Right ventricle myocardium inferior (tissue), 1 donor: ENCODE measurements around the gene TAF10. TPM values are rescaled to one million over a fixed set of nuclear protein-coding genes. Genes with fewer than 3 reads are reported as not detected.

Experiments used
- ATAC-seq: fragments of 200-7000 bp; cut with Tn5 transposase; one replicate; pipeline ENCODE4 v1.9.1; 2020; ENCODE audit warnings: mild to moderate bottlenecking, moderate library complexity
- DNase-seq: peaks from one replicate; pipeline ENCODE4 v3.0.0; 2021; ENCODE audit errors: missing footprints
- intact Hi-C: fragments of 100-400 bp; cut with DNase I; formaldehyde crosslinking; loops from one replicate; pipeline ENCODE4 v1.11.0; 2022
- total RNA-seq: library from RNA; stranded (reverse); fragmentation: NEBNext Ultra II Directional; extraction: Animal tissue kit (Norgen Biotek cat#: 25700); gene quantifications from one replicate; pipeline ENCODE4 v1.2.1, GENCODE V29; 2021
- donor health status: DM: no; HTN: yes; CAD: no; lungs with severe emphysema.

The TAF10 gene
- total RNA-seq, 1 donor from 2014 or later, result 90.9 TPM

GRCh38 chr11:6614446-6614845, 2.4 kb upstream of the TAF10 start:
- ATAC-seq, result no peak
- DNase-seq, result no peak
- intact Hi-C loops, result no loop called here

- no peak for ATAC-seq
- no peak for DNase-seq
- intact Hi-C loops, result loop anchor here (2.0 kb wide), 1 partner anchor 69 kb away; the partner anchor contains the start of gene MRPL17
Measured at GRCh38 chr11:6613496-6613895, 1.5 kb upstream of the TAF10 start.

GRCh38 chr11:6611963-6612212, 128 bp downstream of the TAF10 start:
- no peak for ATAC-seq
- intact Hi-C loops, result loop anchor here (2.0 kb wide), 1 partner anchor 71 kb away; the partner anchor contains the start of gene MRPL17
- no peak for DNase-seq

GRCh38 chr11:6611092-6611962, 689 bp downstream of the TAF10 start:
- ATAC-seq (peak; percentile 0), DNase-seq (peak; percentile 81)
- intact Hi-C loops, result no loop called here

- no peak for ATAC-seq
- peak; percentile 51 for DNase-seq
- intact Hi-C loops, result no loop called here
Measured at GRCh38 chr11:6610591-6610990, 1.4 kb downstream of the TAF10 start.

- intact Hi-C loops, result loop anchor here (10.0 kb wide), 1 partner anchor 225 kb away; no protein-coding TSS in a partner anchor
- no peak for ATAC-seq
- peak; percentile 45 for DNase-seq
Measured at GRCh38 chr11:6609502-6610015, 2.5 kb downstream of the TAF10 start.

GRCh38 chr11:6608726-6609501, 3.1 kb downstream of the TAF10 start:
- DNase-seq, result no peak
- intact Hi-C loops, result loop anchor here (10.0 kb wide), 1 partner anchor 224 kb away; no protein-coding TSS in a partner anchor
- no peak for ATAC-seq

GRCh38 chr11:6608011-6608410, 4.0 kb downstream of the TAF10 start:
- no peak for DNase-seq
- ATAC-seq, result no peak
- intact Hi-C loops, result loop anchor here (10.0 kb wide), 1 partner anchor 223 kb away; no protein-coding TSS in a partner anchor

GRCh38 chr11:6607190-6607795, 4.7 kb downstream of the TAF10 start:
- ATAC-seq (no peak), DNase-seq (no peak)
- intact Hi-C loops, result loop anchor here (10.0 kb wide), 1 partner anchor 222 kb away; no protein-coding TSS in a partner anchor

- ATAC-seq (peak; percentile 83), DNase-seq (peak; percentile 94)
- intact Hi-C loops, result loop anchor here (10.0 kb wide), 1 partner anchor 222 kb away; no protein-coding TSS in a partner anchor
Measured at GRCh38 chr11:6606471-6607189, 5.4 kb downstream of the TAF10 start.

- intact Hi-C loops, result loop anchor here (2.0 to 10.0 kb wide), 5 partner anchors 37 to 220 kb away; partner anchors contain the start of genes ARFIP2, MRPL17 and TIMM10B
- ATAC-seq (no peak), DNase-seq (no peak)
Measured at GRCh38 chr11:6604790-6605189, 7.2 kb downstream of the TAF10 start.

- DNase-seq, result peak; percentile 80
- intact Hi-C loops, result loop anchor here (2.0 to 10.0 kb wide), 5 partner anchors 37 to 219 kb away; partner anchors contain the start of genes ARFIP2, MRPL17 and TIMM10B
- peak; percentile 62 for ATAC-seq
Measured at GRCh38 chr11:6604081-6604626, 7.9 kb downstream of the TAF10 start.

- peak; percentile 96 for DNase-seq
- peak; percentile 90 for ATAC-seq
- intact Hi-C loops, result loop anchor here (2.0 to 10.0 kb wide), 5 partner anchors 36 to 219 kb away; partner anchors contain the start of genes ARFIP2, MRPL17 and TIMM10B
Measured at GRCh38 chr11:6603287-6604080, 8.5 kb downstream of the TAF10 start, which contains the start of the genes ILK and RRP8. Gene ILK (plus strand): TSS chr11:6603774. CDS start chr11:6604272, 498 bp downstream. Gene RRP8 (minus strand): TSS chr11:6603616. CDS start chr11:6603502, 114 bp downstream.

- DNase-seq, result no peak
- intact Hi-C loops, result loop anchor here (5.0 to 10.0 kb wide), 4 partner anchors 35 to 218 kb away; partner anchors contain the start of genes ARFIP2 and TIMM10B
- ATAC-seq, result no peak
Measured at GRCh38 chr11:6602096-6602940, 9.7 kb downstream of the TAF10 start.

- intact Hi-C loops, result loop anchor here (5.0 to 10.0 kb wide), 4 partner anchors 34 to 216 kb away; partner anchors contain the start of genes ARFIP2 and TIMM10B
- no peak for ATAC-seq
- DNase-seq, result no peak
Measured at GRCh38 chr11:6601041-6601461, 11.0 kb downstream of the TAF10 start.
